ENCODE measurements around the gene NF1.
"Not testable (repeated sequence)": the region's sequence is repeated elsewhere in the genome, so short reads cannot be mapped to it uniquely, and the experiment has no call there.

NF1 gene

GRCh38 chr17:31299624-31300023, 204.8 kb downstream of the NF1 start:
- no peak for DNase-seq (ENCODE audit: low read depth)

GRCh38 chr17:31307640-31308039, 212.9 kb downstream of the NF1 start:
- DNase-seq (ENCODE audit: low read depth) = no peak

GRCh38 chr17:31308372-31309334, 213.9 kb downstream of the NF1 start:
- no peak for DNase-seq (ENCODE audit: low read depth)

GRCh38 chr17:31309556-31309955, 214.8 kb downstream of the NF1 start:
- DNase-seq (ENCODE audit: low read depth) = no peak

- DNase-seq (ENCODE audit: low read depth) = no peak
Measured at GRCh38 chr17:31310260-31310659, 215.5 kb downstream of the NF1 start.

GRCh38 chr17:31310886-31311285, 216.1 kb downstream of the NF1 start:
- DNase-seq (ENCODE audit: low read depth) = no peak

GRCh38 chr17:31311526-31311925, 216.7 kb downstream of the NF1 start:
- DNase-seq (ENCODE audit: low read depth) = no peak

GRCh38 chr17:31312223-31312622, 217.4 kb downstream of the NF1 start:
- DNase-seq (ENCODE audit: low read depth) = not testable (repeated sequence)

- DNase-seq (ENCODE audit: low read depth) = no peak
Measured at GRCh38 chr17:31313982-31314781, 219.4 kb downstream of the NF1 start, which contains the start of gene EVI2B. Gene EVI2B, minus strand, starts transcription at chr17:31314054. Its CDS starts 8,445 bp downstream, at chr17:31305609.

GRCh38 chr17:31314782-31315100, 220.0 kb downstream of the NF1 start:
- no peak for DNase-seq (ENCODE audit: low read depth)

- no peak for DNase-seq (ENCODE audit: low read depth)
Measured at GRCh38 chr17:31318298-31318801, 223.6 kb downstream of the NF1 start.

GRCh38 chr17:31318851-31319661, 224.3 kb downstream of the NF1 start:
- DNase-seq (ENCODE audit: low read depth) = no peak

- DNase-seq (ENCODE audit: low read depth) = no peak
Measured at GRCh38 chr17:31320241-31320640, 225.5 kb downstream of the NF1 start.

- DNase-seq (ENCODE audit: low read depth) = no peak
Measured at GRCh38 chr17:31320791-31321190, 226.0 kb downstream of the NF1 start.

GRCh38 chr17:31321481-31321880, 226.7 kb downstream of the NF1 start, which contains the start of gene EVI2A:
Gene EVI2A, minus strand, starts transcription at chr17:31321622. Its CDS starts 2,609 bp downstream, at chr17:31319013.
- peak; percentile 52 for DNase-seq (ENCODE audit: low read depth)

- no peak for DNase-seq (ENCODE audit: low read depth)
Measured at GRCh38 chr17:31321966-31322365, 227.2 kb downstream of the NF1 start.

GRCh38 chr17:31323551-31323950, 228.8 kb downstream of the NF1 start:
- no peak for DNase-seq (ENCODE audit: low read depth)

- peak; percentile 56 for DNase-seq (ENCODE audit: low read depth)
Measured at GRCh38 chr17:31327534-31328159, 232.9 kb downstream of the NF1 start.

- DNase-seq (ENCODE audit: low read depth) = no peak
Measured at GRCh38 chr17:31328160-31328535, 233.4 kb downstream of the NF1 start.

- DNase-seq (ENCODE audit: low read depth) = no peak
Measured at GRCh38 chr17:31329221-31329620, 234.4 kb downstream of the NF1 start.

GRCh38 chr17:31339906-31340661, 245.3 kb downstream of the NF1 start:
- peak; percentile 30 for DNase-seq (ENCODE audit: low read depth)
